Hepatocyte (in vitro differentiated cells): ENCODE results near the gene ESRRA. TPM values are rescaled to one million over a fixed set of nuclear protein-coding genes. Genes with fewer than 3 reads are reported as not detected.

Experiments
- DNase-seq: peaks from one replicate; pipeline ENCODE4 v3.0.0-alpha.2; 2016; ENCODE audit warnings: low spot score
- H2AFZ ChIP-seq: fragments of 200-600 bp; sonication (generic); 2 replicates; pipeline ENCODE4 v1.6.0; 2016; ENCODE audit warnings: antibody characterized with exemption, mild to moderate bottlenecking
- H3K27ac ChIP-seq: fragments of 200-600 bp; sonication (generic); 2 replicates; pipeline ENCODE4 v1.5.1; 2016; ENCODE audit warnings: mild to moderate bottlenecking
- H3K27me3 ChIP-seq: fragments of 200-600 bp; sonication (generic); 2 replicates; pipeline ENCODE4 v1.6.1; 2016
- H3K36me3 ChIP-seq: fragments of 200-600 bp; sonication (generic); replicated peaks from 2 replicates; pipeline ENCODE4 v1.5.1; 2016; ENCODE audit warnings: low read depth; ENCODE audit not compliant: insufficient read depth
- H3K4me1 ChIP-seq: fragments of 200-600 bp; sonication (generic); 2 replicates; pipeline ENCODE4 v1.5.1; 2016; ENCODE audit warnings: mild to moderate bottlenecking, moderate library complexity; ENCODE audit not compliant: insufficient read depth
- H3K4me2 ChIP-seq: fragments of 200-600 bp; sonication (generic); 2 replicates; pipeline ENCODE4 v1.6.0; 2016
- H3K4me3 ChIP-seq: fragments of 200-600 bp; sonication (generic); 2 replicates; pipeline ENCODE4 v1.5.1; 2016; ENCODE audit warnings: mild to moderate bottlenecking
- H3K79me2 ChIP-seq: fragments of 200-600 bp; sonication (generic); 2 replicates; pipeline ENCODE4 v1.6.0; 2017; ENCODE audit warnings: mild to moderate bottlenecking
- H3K9me2 ChIP-seq: fragments of 200-600 bp; sonication (generic); replicated peaks from 2 replicates; pipeline ENCODE4 v1.6.0; 2017; ENCODE audit warnings: mild to moderate bottlenecking; ENCODE audit not compliant: insufficient read depth
- H3K9me3 ChIP-seq: fragments of 200-600 bp; sonication (generic); 2 replicates; pipeline ENCODE4 v1.5.1; 2016; ENCODE audit warnings: low read depth, mild to moderate bottlenecking
- H4K20me1 ChIP-seq: fragments of 200-600 bp; sonication (generic); 2 replicates; pipeline ENCODE4 v1.6.0; 2016; ENCODE audit warnings: mild to moderate bottlenecking; ENCODE audit not compliant: insufficient read depth, poor library complexity, severe bottlenecking
- EZH2 ChIP-seq: fragments of 200-600 bp; sonication (generic); IDR thresholded peaks from 2 replicates; pipeline ENCODE4 v1.6.1; 2016; ENCODE audit warnings: antibody characterized with exemption, mild to moderate bottlenecking, borderline replicate concordance
- EZH2phosphoT487 ChIP-seq: fragments of 200-600 bp; sonication (generic); IDR thresholded peaks from one replicate; pipeline ENCODE4 v1.6.1; 2018; ENCODE audit warnings: antibody characterized with exemption, mild to moderate bottlenecking, low read depth, moderate library complexity; ENCODE audit not compliant: unreplicated experiment, severe bottlenecking
- WGBS: methylation state at CpG from one replicate; pipeline ENCODE4 v1.1.6; 2016; ENCODE audit warnings: low lambda C conversion rate; ENCODE audit errors: missing lambda C conversion rate; 5-methylcytosine and 5-hydroxymethylcytosine counted together
- polyA plus RNA-seq: library from polyadenylated mRNA; unstranded; fragments of >200 nt; fragmentation: Nextera tagmentation; extraction: Ambion mirVana; gene quantifications from 2 replicates; pipeline ENCODE4 v1.2.1, GENCODE V29; 2016
- total RNA-seq: library from RNA; depleted of rRNA; stranded (reverse); fragments of >200 nt; gene quantifications from 2 replicates; pipeline ENCODE4 v1.2.3, GENCODE V29; 2014
- TF ChIP-seq, protein P1 (sequence below): fragments of 200-600 bp; sonication (generic); IDR thresholded peaks from 2 replicates; pipeline ENCODE4 v1.5.1; 2016; ENCODE audit warnings: antibody characterized with exemption, mild to moderate bottlenecking; ENCODE audit not compliant: poor library complexity

ESRRA gene
- total and polyA plus RNA-seq, 2 experiments from 2014 or later, result 57.4 to 62.0 TPM

DNA sequence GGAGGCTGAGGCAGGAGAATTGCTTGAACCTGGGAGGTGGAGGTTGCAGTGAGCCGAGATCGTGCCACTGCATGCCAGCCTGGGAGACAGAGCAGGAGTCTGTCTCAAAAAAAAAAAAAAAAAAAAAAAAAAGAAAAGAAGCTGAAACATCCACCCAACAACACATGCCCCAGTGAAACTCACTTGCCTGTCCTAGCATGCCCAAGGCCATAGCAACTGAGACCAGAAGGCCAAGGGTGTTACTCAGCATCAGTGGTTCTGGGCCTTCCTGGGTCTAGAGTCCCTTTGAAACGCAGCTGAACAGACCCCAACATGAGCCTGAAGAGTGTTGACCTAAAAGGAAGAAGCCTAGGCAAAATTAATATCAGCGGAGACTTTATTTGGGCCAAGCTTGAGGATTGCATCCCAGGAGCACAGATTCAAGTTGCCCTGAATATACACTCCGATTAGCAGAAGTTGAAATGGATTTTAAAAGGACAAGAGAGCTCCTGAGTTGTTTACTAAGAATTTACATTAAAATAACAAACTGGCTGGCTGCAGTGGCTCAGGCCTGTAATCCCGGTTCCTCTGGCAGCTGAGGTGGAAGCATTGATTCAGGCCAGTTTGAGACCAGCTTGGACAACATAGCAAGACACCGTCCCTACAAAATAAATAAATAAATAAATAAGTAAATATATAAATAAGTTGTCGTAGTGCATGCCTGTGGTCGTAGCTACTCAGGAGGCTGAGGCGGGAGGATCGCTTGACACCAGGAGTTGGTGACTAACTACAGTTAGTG, 19.6 kb downstream of the ESRRA start:
- no peaks in the 10 kb centered on the region for H3K9me2 ChIP-seq
- no peak overlapping the region for H3K27ac ChIP-seq

DNA sequence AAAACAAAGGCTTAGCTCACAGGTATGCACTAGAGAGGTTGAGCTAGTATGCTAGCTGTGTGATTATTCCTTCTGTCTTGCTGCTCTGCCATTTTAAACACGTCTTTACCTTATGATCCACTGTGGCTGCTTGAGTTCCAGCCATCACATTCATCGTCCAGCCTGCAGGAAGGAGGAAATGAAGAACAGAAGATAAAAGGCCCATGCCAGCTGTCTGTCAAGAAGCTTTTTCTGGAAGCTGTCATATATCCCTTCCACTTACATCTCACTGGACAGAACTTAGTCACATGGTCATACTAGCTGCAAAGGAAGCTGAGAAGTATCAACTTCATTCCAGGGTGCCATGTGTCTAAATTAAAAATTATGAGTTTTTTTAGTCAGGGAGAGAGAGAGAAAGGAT, 22.1 kb downstream of the ESRRA start:
- no peak overlapping the region for H3K4me3 ChIP-seq
- H3K9me2 ChIP-seq, result no peaks in the 10 kb centered on the region
- no peak overlapping the region for H3K4me2 ChIP-seq
- 83% methylated on average over 2 of the region's 2 CpGs for WGBS
- no peak for TF ChIP-seq EZH2
- TF ChIP-seq EZH2phosphoT487, result no peak
- TF ChIP-seq, protein P1, sequence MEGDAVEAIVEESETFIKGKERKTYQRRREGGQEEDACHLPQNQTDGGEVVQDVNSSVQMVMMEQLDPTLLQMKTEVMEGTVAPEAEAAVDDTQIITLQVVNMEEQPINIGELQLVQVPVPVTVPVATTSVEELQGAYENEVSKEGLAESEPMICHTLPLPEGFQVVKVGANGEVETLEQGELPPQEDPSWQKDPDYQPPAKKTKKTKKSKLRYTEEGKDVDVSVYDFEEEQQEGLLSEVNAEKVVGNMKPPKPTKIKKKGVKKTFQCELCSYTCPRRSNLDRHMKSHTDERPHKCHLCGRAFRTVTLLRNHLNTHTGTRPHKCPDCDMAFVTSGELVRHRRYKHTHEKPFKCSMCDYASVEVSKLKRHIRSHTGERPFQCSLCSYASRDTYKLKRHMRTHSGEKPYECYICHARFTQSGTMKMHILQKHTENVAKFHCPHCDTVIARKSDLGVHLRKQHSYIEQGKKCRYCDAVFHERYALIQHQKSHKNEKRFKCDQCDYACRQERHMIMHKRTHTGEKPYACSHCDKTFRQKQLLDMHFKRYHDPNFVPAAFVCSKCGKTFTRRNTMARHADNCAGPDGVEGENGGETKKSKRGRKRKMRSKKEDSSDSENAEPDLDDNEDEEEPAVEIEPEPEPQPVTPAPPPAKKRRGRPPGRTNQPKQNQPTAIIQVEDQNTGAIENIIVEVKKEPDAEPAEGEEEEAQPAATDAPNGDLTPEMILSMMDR, result no peak
- H3K27ac ChIP-seq, result no peak overlapping the region
- no peaks in the 10 kb centered on the region for H3K4me1 ChIP-seq
- H3K36me3 ChIP-seq, result no peaks in the 10 kb centered on the region
- no peak for DNase-seq
- no peaks in the 10 kb centered on the region for H3K9me3 ChIP-seq
- H2AFZ ChIP-seq, result no peak overlapping the region
- no peaks in the 10 kb centered on the region for H3K27me3 ChIP-seq
- no peaks in the 10 kb centered on the region for H4K20me1 ChIP-seq
- H3K79me2 ChIP-seq, result no peaks in the 10 kb centered on the region

More for the DNA sequence above, 19.6 kb downstream of the ESRRA start:
- no peaks in the 10 kb centered on the region for H3K27me3 ChIP-seq
- H2AFZ ChIP-seq, result no peak overlapping the region
- DNase-seq, result peak; percentile 3
- no peaks in the 10 kb centered on the region for H3K9me3 ChIP-seq
- H3K36me3 ChIP-seq, result no peaks in the 10 kb centered on the region
- TF ChIP-seq, protein P1, result no peak
- TF ChIP-seq EZH2 (no peak), EZH2phosphoT487 (no peak)
- no peaks in the 10 kb centered on the region for H4K20me1 ChIP-seq
- no peak overlapping the region for H3K4me3 ChIP-seq
- WGBS, result 83% methylated on average over 11 of the region's 11 CpGs
- H3K4me2 ChIP-seq, result no peak overlapping the region
- peaks cover 15% of the 10 kb centered on the region for H3K4me1 ChIP-seq
- H3K79me2 ChIP-seq, result no peaks in the 10 kb centered on the region

DNA sequence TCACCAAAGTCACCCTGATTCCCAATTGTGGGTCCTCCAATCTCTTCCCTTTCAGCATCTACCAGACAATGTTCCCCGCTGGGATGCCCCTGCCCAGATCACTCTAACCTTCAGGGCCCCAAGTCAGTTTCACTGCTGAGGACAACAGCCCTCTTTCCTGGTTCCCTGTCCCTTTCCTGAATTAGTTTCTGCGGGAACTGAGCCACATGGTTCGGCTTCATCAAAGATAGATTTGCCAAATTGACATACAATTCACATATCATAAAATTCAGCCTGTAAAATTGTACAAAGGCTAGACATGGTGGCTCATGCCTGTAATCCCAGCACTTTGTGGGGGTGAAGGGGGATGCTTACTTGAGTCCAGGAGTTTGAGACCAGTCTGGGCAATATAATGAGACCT, 22.7 kb downstream of the ESRRA start:
- Histone ChIP-seq H3K4me3 (no peak overlapping the region), H3K36me3 (no peaks in the 10 kb centered on the region), H3K4me1 (no peaks in the 10 kb centered on the region), H3K27me3 (no peaks in the 10 kb centered on the region), H3K4me2 (no peak overlapping the region), H4K20me1 (no peaks in the 10 kb centered on the region), H3K79me2 (no peaks in the 10 kb centered on the region), H3K27ac (no peak overlapping the region), H3K9me2 (no peaks in the 10 kb centered on the region), H2AFZ (no peak overlapping the region), H3K9me3 (no peaks in the 10 kb centered on the region)
- TF ChIP-seq, protein P1, result no peak
- TF ChIP-seq EZH2phosphoT487, result no peak
- no peak for TF ChIP-seq EZH2
- no peak for DNase-seq
- 86% methylated on average over 3 of the region's 3 CpGs for WGBS
